ENCODE results near the gene HOXA1. TPM values are rescaled to one million over a fixed set of nuclear protein-coding genes. Genes with fewer than 3 reads are reported as not detected.
A peak's percentile ranks its signal among the peaks of the same experiment; 100 is the strongest.

The HOXA1 gene
- total and polyA plus RNA-seq, 2 experiments from 2014 or later, result 0.07 to 0.42 TPM

DNA sequence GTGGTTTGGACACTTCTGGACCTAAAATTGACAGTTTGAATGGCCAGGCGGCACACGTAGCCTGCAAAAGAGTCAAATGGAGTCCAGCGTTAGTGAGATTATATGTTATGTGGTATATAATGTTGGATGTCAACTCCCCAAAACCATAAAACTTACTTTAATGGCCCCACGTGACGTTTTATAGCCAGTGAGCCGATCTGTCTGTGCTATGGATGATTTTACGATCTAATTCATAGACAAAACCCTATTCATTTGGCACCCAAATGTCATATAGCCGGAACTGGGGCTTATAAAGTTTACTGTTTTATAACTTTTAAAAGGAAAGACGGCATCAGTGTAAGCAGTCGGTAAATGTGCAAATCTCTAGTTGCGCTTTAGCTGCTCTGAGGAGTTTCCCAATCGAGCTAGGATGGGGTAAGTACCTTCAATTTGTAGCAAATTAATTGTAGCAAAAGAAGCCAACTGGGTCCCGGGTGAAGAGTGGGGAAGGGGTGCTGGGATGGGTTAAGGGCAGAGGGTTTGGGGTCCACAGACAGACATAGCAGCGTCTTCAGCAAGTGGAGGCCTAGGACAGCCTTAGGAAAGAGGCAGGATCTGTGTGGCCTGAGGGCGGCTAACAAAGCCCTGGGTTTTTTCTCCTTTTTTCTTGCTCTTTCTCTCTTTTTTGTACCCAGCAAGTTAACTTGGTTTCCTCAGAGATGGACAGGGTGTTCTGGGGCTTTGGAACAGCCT lies 44.5 kb upstream of the HOXA1 start:
- TF ChIP-seq CTCF (IDR thresholded peaks at IDR 0.05; ENCODE audit: low read depth, low read length), result no peak
- peaks cover 4% of the 10 kb centered on the region for H3K4me1 ChIP-seq (ENCODE audit: low read depth)
- no peak overlapping the region for H3K27ac ChIP-seq
- H3K36me3 ChIP-seq, result no peaks in the 10 kb centered on the region
- H3K27me3 ChIP-seq, result peaks cover 100% of the 10 kb centered on the region
- no peak overlapping the region for H3K4me3 ChIP-seq
- H3K9me3 ChIP-seq (ENCODE audit: low read depth), result no peaks in the 10 kb centered on the region
- DNase-seq (ENCODE audit: low read depth in 1 of 2, low spot score in 1 of 2), result no peak

- peaks cover 100% of the 10 kb centered on the region for H3K27me3 ChIP-seq
- H3K9me3 ChIP-seq (ENCODE audit: low read depth), result no peaks in the 10 kb centered on the region
- DNase-seq (ENCODE audit: low read depth in 1 of 2, low spot score in 1 of 2), result no peak
- peak overlapping the region; percentile 9 for H3K4me3 ChIP-seq
- no peak overlapping the region for H3K27ac ChIP-seq
- TF ChIP-seq CTCF (IDR thresholded peaks at IDR 0.05; ENCODE audit: low read depth, low read length), result no peak
- H3K4me1 ChIP-seq (ENCODE audit: low read depth), result peaks cover 4% of the 10 kb centered on the region
- no peaks in the 10 kb centered on the region for H3K36me3 ChIP-seq
Observed at GRCh38 chr7:27139334-27140125, 43.7 kb upstream of the HOXA1 start.

- no peak for TF ChIP-seq CTCF (IDR thresholded peaks at IDR 0.05; ENCODE audit: low read depth, low read length)
- Histone ChIP-seq H3K36me3 (no peaks in the 10 kb centered on the region), H3K4me1 (ENCODE audit: low read depth) (peaks cover 4% of the 10 kb centered on the region), H3K27ac (no peak overlapping the region), H3K4me3 (no peak overlapping the region), H3K9me3 (ENCODE audit: low read depth) (no peaks in the 10 kb centered on the region), H3K27me3 (peaks cover 100% of the 10 kb centered on the region)
- no peak for DNase-seq (ENCODE audit: low read depth in 1 of 2, low spot score in 1 of 2)
Observed at GRCh38 chr7:27138985-27139333, 43.2 kb upstream of the HOXA1 start.

- no peaks in the 10 kb centered on the region for H3K36me3 ChIP-seq
- no peak overlapping the region for H3K27ac ChIP-seq
- no peak for DNase-seq (ENCODE audit: low read depth in 1 of 2, low spot score in 1 of 2)
Observed at GRCh38 chr7:27138472-27138871, 42.7 kb upstream of the HOXA1 start.

More at GRCh38 chr7:27138472-27138871, 42.7 kb upstream of the HOXA1 start:
- no peak for TF ChIP-seq CTCF (IDR thresholded peaks at IDR 0.05; ENCODE audit: low read depth, low read length)
- H3K4me1 ChIP-seq (ENCODE audit: low read depth), result peaks cover 4% of the 10 kb centered on the region
- peaks cover 100% of the 10 kb centered on the region for H3K27me3 ChIP-seq
- no peak overlapping the region for H3K4me3 ChIP-seq
- no peaks in the 10 kb centered on the region for H3K9me3 ChIP-seq (ENCODE audit: low read depth)

Data from cardiac muscle cell (in vitro differentiated cells and primary cell).